Measurements from ENCODE around the gene ZNF17. TPM values are rescaled to one million over a fixed set of nuclear protein-coding genes. Genes with fewer than 3 reads are reported as not detected.

ZNF17 gene
- total RNA-seq, 1 donor from 2014 or later: 10.8 TPM

DNA sequence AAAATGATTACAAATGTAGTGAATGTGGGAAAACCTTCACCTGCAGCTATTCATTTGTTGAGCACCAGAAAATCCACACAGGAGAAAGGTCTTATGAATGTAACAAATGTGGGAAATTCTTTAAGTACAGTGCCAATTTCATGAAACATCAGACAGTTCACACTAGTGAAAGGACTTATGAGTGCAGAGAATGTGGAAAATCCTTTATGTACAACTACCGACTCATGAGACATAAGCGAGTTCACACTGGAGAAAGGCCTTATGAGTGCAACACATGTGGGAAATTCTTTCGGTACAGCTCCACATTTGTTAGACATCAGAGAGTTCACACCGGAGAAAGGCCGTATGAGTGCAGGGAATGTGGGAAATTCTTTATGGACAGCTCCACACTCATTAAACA is 12.1 kb upstream of the ZNF17 start:
- Histone ChIP-seq H3K9me3 (ENCODE audit: low read depth) (no peaks in the 10 kb centered on the region), H3K4me3 (no peak overlapping the region), H3K9ac (no peak overlapping the region), H3K36me3 (no peaks in the 10 kb centered on the region), H3K4me2 (no peak overlapping the region), H3K79me2 (ENCODE audit: low read depth) (peaks cover 7% of the 10 kb centered on the region), H3K27ac (no peak overlapping the region), H3K27me3 (no peaks in the 10 kb centered on the region), H2AFZ (replicated peaks) (no peak overlapping the region), H4K20me1 (ENCODE audit: low read depth) (no peaks in the 10 kb centered on the region), H3K4me1 (no peaks in the 10 kb centered on the region), H3F3A (ENCODE audit: low read depth) (no peaks in the 10 kb centered on the region)
- Mint-ChIP-seq H3K27me3 (ENCODE audit: insufficient read depth, low read depth) (peaks cover 2% of the 10 kb centered on the region), H3K4me1 (no peaks in the 10 kb centered on the region), H3K9me3 (peaks cover 22% of the 10 kb centered on the region), H3K36me3 (peaks cover 62% of the 10 kb centered on the region), H3K27ac (no peak overlapping the region), H3K4me3 (no peak overlapping the region)
- DNase-seq (ENCODE audit: low spot score): no peak
- TF ChIP-seq EZH2 (IDR thresholded peaks at IDR 0.05) (no peak), EZH2phosphoT487 (IDR thresholded peaks at IDR 0.05) (no peak)
- TF ChIP-seq, protein P1, sequence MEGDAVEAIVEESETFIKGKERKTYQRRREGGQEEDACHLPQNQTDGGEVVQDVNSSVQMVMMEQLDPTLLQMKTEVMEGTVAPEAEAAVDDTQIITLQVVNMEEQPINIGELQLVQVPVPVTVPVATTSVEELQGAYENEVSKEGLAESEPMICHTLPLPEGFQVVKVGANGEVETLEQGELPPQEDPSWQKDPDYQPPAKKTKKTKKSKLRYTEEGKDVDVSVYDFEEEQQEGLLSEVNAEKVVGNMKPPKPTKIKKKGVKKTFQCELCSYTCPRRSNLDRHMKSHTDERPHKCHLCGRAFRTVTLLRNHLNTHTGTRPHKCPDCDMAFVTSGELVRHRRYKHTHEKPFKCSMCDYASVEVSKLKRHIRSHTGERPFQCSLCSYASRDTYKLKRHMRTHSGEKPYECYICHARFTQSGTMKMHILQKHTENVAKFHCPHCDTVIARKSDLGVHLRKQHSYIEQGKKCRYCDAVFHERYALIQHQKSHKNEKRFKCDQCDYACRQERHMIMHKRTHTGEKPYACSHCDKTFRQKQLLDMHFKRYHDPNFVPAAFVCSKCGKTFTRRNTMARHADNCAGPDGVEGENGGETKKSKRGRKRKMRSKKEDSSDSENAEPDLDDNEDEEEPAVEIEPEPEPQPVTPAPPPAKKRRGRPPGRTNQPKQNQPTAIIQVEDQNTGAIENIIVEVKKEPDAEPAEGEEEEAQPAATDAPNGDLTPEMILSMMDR (IDR thresholded peaks at IDR 0.05): no peak

DNA sequence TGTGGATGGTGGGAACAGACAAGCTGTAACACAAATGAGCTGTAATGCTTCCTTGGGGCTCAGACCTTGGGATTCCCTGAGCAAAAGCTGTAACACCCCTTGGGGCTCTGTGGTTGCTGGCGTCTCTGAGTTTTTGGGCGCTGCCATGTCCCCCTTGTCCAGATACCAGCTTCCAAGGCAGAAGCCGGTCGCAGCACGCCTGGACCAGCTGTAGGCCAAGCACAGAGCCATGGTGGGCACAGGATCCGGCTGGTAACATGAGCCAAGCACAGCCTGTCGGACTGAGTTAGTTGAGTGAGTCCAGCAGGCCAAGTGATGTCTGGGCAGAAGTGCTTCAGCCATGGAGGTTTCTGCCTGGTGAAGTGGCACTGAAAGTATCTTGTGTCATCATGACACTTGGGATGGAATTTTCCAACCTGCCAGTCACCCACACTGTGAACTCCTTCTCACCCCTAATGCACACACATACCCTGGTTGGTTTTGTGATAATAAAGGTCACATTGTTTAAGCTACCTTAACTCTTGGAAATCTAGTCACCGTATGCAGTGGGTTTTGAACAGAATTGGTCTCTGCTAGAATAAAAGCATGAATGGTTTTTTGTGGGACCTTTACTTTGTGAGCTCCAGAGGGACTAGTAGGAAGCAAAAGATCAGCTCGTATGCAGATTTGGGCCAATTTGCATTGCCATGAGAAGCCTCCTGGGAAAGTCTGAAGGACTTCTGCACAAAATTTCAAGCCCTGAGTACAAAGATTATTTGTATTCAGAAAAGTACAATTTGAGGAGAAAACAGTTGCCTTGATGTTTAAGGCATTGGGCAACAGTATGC is 7.0 kb upstream of the ZNF17 start:
- no peak overlapping the region for H3K4me2 ChIP-seq
- no peaks in the 10 kb centered on the region for H3K79me2 ChIP-seq (ENCODE audit: low read depth)
- peaks cover 23% of the 10 kb centered on the region for H3K36me3 Mint-ChIP-seq
- H3K27me3 Mint-ChIP-seq (ENCODE audit: insufficient read depth, low read depth): peaks cover 1% of the 10 kb centered on the region
- H3K9ac ChIP-seq: no peak overlapping the region
- no peak for DNase-seq (ENCODE audit: low spot score)
- no peaks in the 10 kb centered on the region for H3K4me1 ChIP-seq
- H3K4me3 ChIP-seq: no peak overlapping the region
- H3K4me1 Mint-ChIP-seq: no peaks in the 10 kb centered on the region
- no peaks in the 10 kb centered on the region for H3K27me3 ChIP-seq
- H3F3A ChIP-seq (ENCODE audit: low read depth): no peaks in the 10 kb centered on the region
- no peaks in the 10 kb centered on the region for H3K9me3 ChIP-seq (ENCODE audit: low read depth)
- no peaks in the 10 kb centered on the region for H3K36me3 ChIP-seq
- no peaks in the 10 kb centered on the region for H4K20me1 ChIP-seq (ENCODE audit: low read depth)
- H3K4me3 Mint-ChIP-seq: no peak overlapping the region
- H3K27ac ChIP-seq: no peak overlapping the region
- TF ChIP-seq EZH2phosphoT487 (IDR thresholded peaks at IDR 0.05) (no peak), EZH2 (IDR thresholded peaks at IDR 0.05) (no peak)
- TF ChIP-seq, protein P1 (IDR thresholded peaks at IDR 0.05): no peak
- no peak overlapping the region for H3K27ac Mint-ChIP-seq
- no peak overlapping the region for H2AFZ ChIP-seq (replicated peaks)
- peaks cover 14% of the 10 kb centered on the region for H3K9me3 Mint-ChIP-seq

- Histone ChIP-seq H3K9me3 (ENCODE audit: low read depth) (no peaks in the 10 kb centered on the region), H3K79me2 (ENCODE audit: low read depth) (peaks cover 4% of the 10 kb centered on the region), H3F3A (ENCODE audit: low read depth) (no peaks in the 10 kb centered on the region), H3K9ac (no peak overlapping the region), H4K20me1 (ENCODE audit: low read depth) (peaks cover 1% of the 10 kb centered on the region), H3K4me3 (no peak overlapping the region), H2AFZ (replicated peaks) (peak overlapping the region; percentile 38), H3K27ac (no peak overlapping the region), H3K36me3 (no peaks in the 10 kb centered on the region), H3K4me2 (no peak overlapping the region), H3K27me3 (no peaks in the 10 kb centered on the region), H3K4me1 (no peaks in the 10 kb centered on the region)
- TF ChIP-seq EZH2phosphoT487 (IDR thresholded peaks at IDR 0.05): no peak
- TF ChIP-seq, protein P1 (IDR thresholded peaks at IDR 0.05): peak; percentile 89
- peaks cover 5% of the 10 kb centered on the region for H3K36me3 Mint-ChIP-seq
- peaks cover 6% of the 10 kb centered on the region for H3K9me3 Mint-ChIP-seq
- peak overlapping the region; percentile 29 for H3K4me3 Mint-ChIP-seq
- H3K27ac Mint-ChIP-seq: no peak overlapping the region
- peak; percentile 85 for DNase-seq (ENCODE audit: low spot score)
- peaks cover 2% of the 10 kb centered on the region for H3K27me3 Mint-ChIP-seq (ENCODE audit: insufficient read depth, low read depth)
- H3K4me1 Mint-ChIP-seq: peaks cover 2% of the 10 kb centered on the region
Observed at GRCh38 chr19:57406516-57407123, 4.3 kb upstream of the ZNF17 start.
